ENCODE data around the gene CDA.
A peak's percentile ranks its signal among the peaks of the same experiment; 100 is the strongest.

CDA gene

GRCh38 chr1:20618550-20618949 is 29.7 kb downstream of the CDA start:
- DNase-seq = no peak

GRCh38 chr1:20619999-20620398 is 31.1 kb downstream of the CDA start:
- DNase-seq = no peak

GRCh38 chr1:20621012-20621411 is 32.1 kb downstream of the CDA start:
- DNase-seq = no peak

- DNase-seq = no peak
These were observed 35.8 kb downstream of the CDA start for GRCh38 chr1:20624709-20625108.

- DNase-seq = no peak
These were observed 36.5 kb downstream of the CDA start for GRCh38 chr1:20625176-20626097.

GRCh38 chr1:20626098-20626427 is 37.2 kb downstream of the CDA start:
- no peak for DNase-seq

GRCh38 chr1:20626524-20626923 is 37.6 kb downstream of the CDA start:
- no peak for DNase-seq

GRCh38 chr1:20630729-20631128 is 41.8 kb downstream of the CDA start:
- DNase-seq = no peak

- DNase-seq = no peak
These were observed 43.5 kb downstream of the CDA start for GRCh38 chr1:20632386-20632785.

GRCh38 chr1:20633190-20634064 is 44.5 kb downstream of the CDA start, which contains the start of gene PINK1:
Gene PINK1, plus strand, starts transcription at chr1:20633458. Its CDS starts 91 bp downstream, at chr1:20633549.
- peak; percentile 64 for DNase-seq

- no peak for DNase-seq
These were observed 45.2 kb downstream of the CDA start for GRCh38 chr1:20634065-20634593.

- DNase-seq = peak; percentile 40
These were observed 45.7 kb downstream of the CDA start for GRCh38 chr1:20634594-20635084.

GRCh38 chr1:20636785-20637347 is 48.0 kb downstream of the CDA start:
- DNase-seq = no peak

- DNase-seq = no peak
These were observed 51.3 kb downstream of the CDA start for GRCh38 chr1:20640183-20640597.

GRCh38 chr1:20641975-20642374 is 53.1 kb downstream of the CDA start:
- DNase-seq = no peak

- DNase-seq = no peak
These were observed 54.2 kb downstream of the CDA start for GRCh38 chr1:20643080-20643479.

- no peak for DNase-seq
These were observed 55.5 kb downstream of the CDA start for GRCh38 chr1:20644416-20644815.

- DNase-seq = no peak
These were observed 56.5 kb downstream of the CDA start for GRCh38 chr1:20645414-20645813.

- DNase-seq = no peak
These were observed 59.5 kb downstream of the CDA start for GRCh38 chr1:20648438-20648837.

GRCh38 chr1:20648946-20649345 is 60.0 kb downstream of the CDA start:
- no peak for DNase-seq

GRCh38 chr1:20652300-20652699 is 63.4 kb downstream of the CDA start:
- no peak for DNase-seq

- DNase-seq = no peak
These were observed 65.3 kb downstream of the CDA start for GRCh38 chr1:20654104-20654690.

- no peak for DNase-seq
These were observed 68.1 kb downstream of the CDA start for GRCh38 chr1:20657024-20657423.

Data from DMS79 (cell line).